ENCODE results near the gene SEPTIN5.
"Not testable (repeated sequence)": the region's sequence is repeated elsewhere in the genome, so short reads cannot be mapped to it uniquely, and the experiment has no call there.

SEPTIN5 gene

GRCh38 chr22:19724927-19725661 lies 10.8 kb downstream of the SEPTIN5 start:
- no peak overlapping the region for H3K4me3 ChIP-seq (ENCODE audit: low read depth, low read length)
- in situ Hi-C loops (cut with HindIII; ENCODE audit: low sequenced_read_pairs): no loop called here
- DNase-seq (ENCODE audit: low read depth, low spot score): no peak
- TF ChIP-seq CTCF (IDR thresholded peaks at IDR 0.05; ENCODE audit: low read depth, low read length): no peak

- in situ Hi-C loops (cut with HindIII; ENCODE audit: low sequenced_read_pairs); DNase-seq (ENCODE audit: low read depth, low spot score); H3K4me3 ChIP-seq (ENCODE audit: low read depth, low read length): not testable (repeated sequence)
Measured at GRCh38 chr22:19726064-19726788, 11.9 kb downstream of the SEPTIN5 start.

GRCh38 chr22:19727310-19728150 lies 13.2 kb downstream of the SEPTIN5 start:
- H3K4me3 ChIP-seq (ENCODE audit: low read depth, low read length): no peak overlapping the region
- DNase-seq (ENCODE audit: low read depth, low spot score): no peak
- TF ChIP-seq CTCF (IDR thresholded peaks at IDR 0.05; ENCODE audit: low read depth, low read length): no peak
- in situ Hi-C loops (cut with HindIII; ENCODE audit: low sequenced_read_pairs): no loop called here

- no peak for TF ChIP-seq CTCF (IDR thresholded peaks at IDR 0.05; ENCODE audit: low read depth, low read length)
- DNase-seq (ENCODE audit: low read depth, low spot score): no peak
- in situ Hi-C loops (cut with HindIII; ENCODE audit: low sequenced_read_pairs): no loop called here
- no peak overlapping the region for H3K4me3 ChIP-seq (ENCODE audit: low read depth, low read length)
Measured at GRCh38 chr22:19728271-19728670, 14.0 kb downstream of the SEPTIN5 start.

- DNase-seq (ENCODE audit: low read depth, low spot score): no peak
- H3K4me3 ChIP-seq (ENCODE audit: low read depth, low read length): no peak overlapping the region
- in situ Hi-C loops (cut with HindIII; ENCODE audit: low sequenced_read_pairs): no loop called here
- TF ChIP-seq CTCF (IDR thresholded peaks at IDR 0.05; ENCODE audit: low read depth, low read length): no peak
Measured at GRCh38 chr22:19728836-19729235, 14.5 kb downstream of the SEPTIN5 start.

- no peak overlapping the region for H3K4me3 ChIP-seq (ENCODE audit: low read depth, low read length)
- in situ Hi-C loops (cut with HindIII; ENCODE audit: low sequenced_read_pairs): no loop called here
- no peak for DNase-seq (ENCODE audit: low read depth, low spot score)
- TF ChIP-seq CTCF (IDR thresholded peaks at IDR 0.05; ENCODE audit: low read depth, low read length): no peak
Measured at GRCh38 chr22:19729507-19729906, 15.2 kb downstream of the SEPTIN5 start.
